Measurements from ENCODE around the gene ABTB1. TPM values are rescaled to one million over a fixed set of nuclear protein-coding genes. Genes with fewer than 3 reads are reported as not detected.

Gene ABTB1
- total RNA-seq, 2 donors from 2014 or later, result 10.7 to 14.4 TPM

- Mint-ChIP-seq H3K4me1 (peaks cover 5% of the 10 kb centered on the region), H3K9me3 (no peaks in the 10 kb centered on the region), H3K27me3 (ENCODE audit: insufficient read depth) (no peaks in the 10 kb centered on the region), H3K4me3 (no peak overlapping the region), H3K36me3 (ENCODE audit: low read depth) (no peaks in the 10 kb centered on the region), H3K27ac (no peak overlapping the region)
- Histone ChIP-seq H3K36me3 (ENCODE audit: control insufficient read depth, insufficient read depth, low read length) (no peaks in the 10 kb centered on the region), H3K27ac (ENCODE audit: low read depth, low read length) (no peak overlapping the region), H3K9me3 (ENCODE audit: control insufficient read depth, low read length) (no peaks in the 10 kb centered on the region), H3K4me3 (ENCODE audit: low read length) (no peak overlapping the region), H3K9ac (ENCODE audit: extremely low read depth, low read length, poor library complexity, severe bottlenecking) (no peak overlapping the region), H3K27me3 (ENCODE audit: control insufficient read depth, insufficient read depth, low read length, poor library complexity, severe bottlenecking) (no peaks in the 10 kb centered on the region), H3K4me1 (ENCODE audit: control insufficient read depth, insufficient read depth, low read length) (peaks cover 7% of the 10 kb centered on the region)
- no peak for DNase-seq
- TF ChIP-seq CTCF (conservative IDR thresholded peaks at IDR 0.05), result no peak
- WGBS, 2 experiments (ENCODE audit: insufficient coverage in 1 of 2, insufficient read length in 1 of 2), result 92 to 95% methylated on average over 2 of the region's 2 CpGs
Measured at GRCh38 chr3:127687228-127687737, 14.5 kb downstream of the ABTB1 start.

- H3K27me3 Mint-ChIP-seq (ENCODE audit: insufficient read depth), result no peaks in the 10 kb centered on the region
- H3K36me3 ChIP-seq (ENCODE audit: control insufficient read depth, insufficient read depth, low read length), result no peaks in the 10 kb centered on the region
- H3K27ac ChIP-seq (ENCODE audit: low read depth, low read length), result no peak overlapping the region
- no peak overlapping the region for H3K4me3 ChIP-seq (ENCODE audit: low read length)
- no peak overlapping the region for H3K27ac Mint-ChIP-seq
- H3K9ac ChIP-seq (ENCODE audit: extremely low read depth, low read length, poor library complexity, severe bottlenecking), result no peak overlapping the region
- no peak for TF ChIP-seq CTCF (conservative IDR thresholded peaks at IDR 0.05)
- H3K9me3 Mint-ChIP-seq, result no peaks in the 10 kb centered on the region
- no peaks in the 10 kb centered on the region for H3K27me3 ChIP-seq (ENCODE audit: control insufficient read depth, insufficient read depth, low read length, poor library complexity, severe bottlenecking)
- no peak overlapping the region for H3K4me3 Mint-ChIP-seq
- WGBS, 2 experiments (ENCODE audit: insufficient coverage in 1 of 2, insufficient read length in 1 of 2), result 85 to 86% methylated on average over 1 to 2 of the region's 2 CpGs
- H3K36me3 Mint-ChIP-seq (ENCODE audit: low read depth), result no peaks in the 10 kb centered on the region
- H3K4me1 Mint-ChIP-seq, result peaks cover 5% of the 10 kb centered on the region
- H3K4me1 ChIP-seq (ENCODE audit: control insufficient read depth, insufficient read depth, low read length), result peaks cover 7% of the 10 kb centered on the region
- peak; percentile 22 for DNase-seq
- no peaks in the 10 kb centered on the region for H3K9me3 ChIP-seq (ENCODE audit: control insufficient read depth, low read length)
Measured at GRCh38 chr3:127688022-127688415, 15.3 kb downstream of the ABTB1 start.

GRCh38 chr3:127688416-127689265 lies 15.9 kb downstream of the ABTB1 start:
- Histone ChIP-seq H3K9ac (ENCODE audit: extremely low read depth, low read length, poor library complexity, severe bottlenecking) (no peak overlapping the region), H3K36me3 (ENCODE audit: control insufficient read depth, insufficient read depth, low read length) (no peaks in the 10 kb centered on the region), H3K4me3 (ENCODE audit: low read length) (no peak overlapping the region), H3K9me3 (ENCODE audit: control insufficient read depth, low read length) (no peaks in the 10 kb centered on the region), H3K27me3 (ENCODE audit: control insufficient read depth, insufficient read depth, low read length, poor library complexity, severe bottlenecking) (no peaks in the 10 kb centered on the region), H3K4me1 (ENCODE audit: control insufficient read depth, insufficient read depth, low read length) (peaks cover 7% of the 10 kb centered on the region), H3K27ac (ENCODE audit: low read depth, low read length) (no peak overlapping the region)
- Mint-ChIP-seq H3K27ac (peak overlapping the region; percentile 24), H3K9me3 (no peaks in the 10 kb centered on the region), H3K4me3 (no peak overlapping the region), H3K27me3 (ENCODE audit: insufficient read depth) (no peaks in the 10 kb centered on the region), H3K36me3 (ENCODE audit: low read depth) (no peaks in the 10 kb centered on the region), H3K4me1 (peaks cover 5% of the 10 kb centered on the region)
- WGBS, 2 experiments (ENCODE audit: insufficient coverage in 1 of 2, insufficient read length in 1 of 2), result 68 to 75% methylated on average over 10 to 20 of the region's 20 CpGs
- no peak for TF ChIP-seq CTCF (conservative IDR thresholded peaks at IDR 0.05)
- peak; percentile 63 for DNase-seq

Measured in endodermal cell (in vitro differentiated cells).